ENCODE results near the gene TOR1B.

The TOR1B gene

GRCh38 chr9:129854588-129855110 lies 51.7 kb downstream of the TOR1B start:
- DNase-seq (ENCODE audit: low read depth) = no peak
- no peak for TF ChIP-seq CTCF (conservative IDR thresholded peaks at IDR 0.05; ENCODE audit: low read depth, low read length)
- H3K4me3 ChIP-seq (ENCODE audit: low read length) = no peak overlapping the region

GRCh38 chr9:129857207-129857606 lies 54.2 kb downstream of the TOR1B start:
- TF ChIP-seq CTCF (conservative IDR thresholded peaks at IDR 0.05; ENCODE audit: low read depth, low read length) = no peak
- no peak for DNase-seq (ENCODE audit: low read depth)
- no peak overlapping the region for H3K4me3 ChIP-seq (ENCODE audit: low read length)

- no peak overlapping the region for H3K4me3 ChIP-seq (ENCODE audit: low read length)
- TF ChIP-seq CTCF (conservative IDR thresholded peaks at IDR 0.05; ENCODE audit: low read depth, low read length) = no peak
- DNase-seq (ENCODE audit: low read depth) = no peak
Observed at GRCh38 chr9:129858167-129858962, 55.4 kb downstream of the TOR1B start.
